ENCODE results near the gene TCFL5. TPM values are rescaled to one million over a fixed set of nuclear protein-coding genes. Genes with fewer than 3 reads are reported as not detected.

The TCFL5 gene
- total RNA-seq, 1 experiment from 2014 or later: 20.4 TPM

- TF ChIP-seq JAZF1 (CRISPR knock-in tag; IDR thresholded peaks at IDR 0.05) (no peak), FOXP4 (CRISPR knock-in tag; IDR thresholded peaks at IDR 0.05) (no peak), ZNF263 (CRISPR knock-in tag; IDR thresholded peaks at IDR 0.05; ENCODE audit: low read depth) (no peak), E2F4 (CRISPR knock-in tag; IDR thresholded peaks at IDR 0.05; ENCODE audit: borderline replicate concordance, low read depth) (no peak), ATF2 (CRISPR knock-in tag; IDR thresholded peaks at IDR 0.05; ENCODE audit: borderline replicate concordance, low read depth) (no peak), ATF6 (CRISPR knock-in tag; IDR thresholded peaks at IDR 0.05) (no peak), PREB (CRISPR knock-in tag; IDR thresholded peaks at IDR 0.05; ENCODE audit: borderline replicate concordance) (no peak), ZNF671 (CRISPR knock-in tag; IDR thresholded peaks at IDR 0.05) (no peak), ZNF396 (CRISPR knock-in tag; IDR thresholded peaks at IDR 0.05; ENCODE audit: borderline replicate concordance) (no peak), SMAD4 (CRISPR knock-in tag; IDR thresholded peaks at IDR 0.05) (no peak), ZNF219 (CRISPR knock-in tag; IDR thresholded peaks at IDR 0.05; ENCODE audit: borderline replicate concordance) (no peak), IRF1 (CRISPR knock-in tag; IDR thresholded peaks at IDR 0.05) (no peak), JUN (CRISPR knock-in tag; IDR thresholded peaks at IDR 0.05) (no peak), CTCF (IDR thresholded peaks at IDR 0.05) (no peak), MXD4 (CRISPR knock-in tag; IDR thresholded peaks at IDR 0.05; ENCODE audit: borderline replicate concordance) (no peak), ZNF121 (CRISPR knock-in tag; IDR thresholded peaks at IDR 0.05) (no peak), AFF4 (CRISPR knock-in tag; IDR thresholded peaks at IDR 0.05; ENCODE audit: borderline replicate concordance) (no peak)
- peak; percentile 71 for DNase-seq (ENCODE audit: low spot score)
- ChIA-PET POLR2A (interaction anchor here (1.2 kb wide), 1 partner anchor 17 kb away, joined by 4 read pairs; no protein-coding TSS in a partner anchor), CTCF (interaction anchor here (1.5 to 2.2 kb wide), 3 partner anchors 9 to 55 kb away, joined by 3 to 6 read pairs (median 4); no protein-coding TSS in a partner anchor)
- Mint-ChIP-seq H3K27ac (peak overlapping the region; percentile 63), H3K9me3 (no peaks in the 10 kb centered on the region), H3K4me1 (peaks cover 19% of the 10 kb centered on the region), H3K36me3 (peaks cover 6% of the 10 kb centered on the region; the same call in 1 of the 2 replicates), H3K4me3 (peak overlapping the region; percentile 41), H3K27me3 (ENCODE audit: low read depth) (no peaks in the 10 kb centered on the region)
- ATAC-seq: peak; percentile 73
Observed at GRCh38 chr20:62832212-62832922, 29.3 kb downstream of the TCFL5 start.

All from WTC11 (cell line).